Suprapubic skin (tissue), 4 donors: ENCODE data around the gene KIAA0930.

Experiments used
- CTCF ChIP-seq, 2 donors: fragments of 200-600 bp in 1 of 2; fragments of 450-650 bp in 1 of 2; sonication (generic) in 1 of 2; IDR thresholded peaks; one replicate each; pipeline ENCODE4 v1.5.1; 2016 to 2019; ENCODE audit warnings: antibody characterized with exemption in 2 of 2, mild to moderate bottlenecking in 1 of 2, moderate library complexity in 1 of 2
- POLR2A ChIP-seq, 2 donors: fragments of 450-650 bp; IDR thresholded peaks; one replicate each; pipeline ENCODE4 v1.6.1; 2017; ENCODE audit warnings: antibody characterized with exemption in 2 of 2, mild to moderate bottlenecking in 2 of 2, moderate library complexity in 2 of 2
- POLR2AphosphoS5 ChIP-seq, 3 donors: sonication (generic); formaldehyde crosslinking; IDR thresholded peaks; one replicate each; pipeline ENCODE4 v1.6.1; 2017; ENCODE audit warnings: antibody characterized with exemption in 3 of 3

GRCh38 chr22:45278125-45278524 lies 37.4 kb upstream of the KIAA0930 start:
- TF ChIP-seq CTCF (IDR thresholded peaks at IDR 0.05) (no peak), POLR2A (IDR thresholded peaks at IDR 0.05) (no peak), POLR2AphosphoS5 (IDR thresholded peaks at IDR 0.05) (no peak)
